OCI-LY3 (cell line): ENCODE results near the gene DNAJC6.

Experiments used
- H2AFZ ChIP-seq: fragments of 200-600, 300-600 bp; shearing (Covaris generic); 2 replicates; pipeline ENCODE4 v1.6.0; 2014; ENCODE audit warnings: antibody characterized with exemption, low read depth, low read length
- H3K27ac ChIP-seq: fragments of 200-600, 300-600 bp; sonication (generic); 2 replicates; pipeline ENCODE4 v1.5.1; 2014; ENCODE audit warnings: mild to moderate bottlenecking, low read length, moderate library complexity, mixed read lengths
- H3K27me3 ChIP-seq: fragments of 200-600, 300-600 bp; sonication (generic); 2 replicates; pipeline ENCODE4 v1.6.1; 2014; ENCODE audit warnings: low read depth, low read length, mixed read lengths
- H3K36me3 ChIP-seq: fragments of 200-600, 300-600 bp; sonication (generic); replicated peaks from 2 replicates; pipeline ENCODE3; 2014; ENCODE audit warnings: low read depth, low read length, mixed read lengths
- H3K4me1 ChIP-seq: fragments of 300-600, 200-600 bp; sonication (generic); 2 replicates; pipeline ENCODE4 v1.6.1; 2014; ENCODE audit warnings: low read length, mixed read lengths
- H3K4me2 ChIP-seq: fragments of 200-600, 300-600 bp; sonication (generic); 2 replicates; pipeline ENCODE4 v1.6.1; 2014; ENCODE audit warnings: low read length, mixed read lengths
- H3K4me3 ChIP-seq: fragments of 300-600, 200-600 bp; sonication (generic); 2 replicates; pipeline ENCODE4 v1.5.1; 2014; ENCODE audit warnings: antibody characterized with exemption, mild to moderate bottlenecking, low read length, moderate library complexity
- H3K79me2 ChIP-seq: fragments of 300-600, 200-600 bp; shearing (Covaris generic); 2 replicates; pipeline ENCODE4 v1.6.1; 2014; ENCODE audit warnings: mild to moderate bottlenecking, low read length, mixed read lengths
- H3K9ac ChIP-seq: fragments of 300-600, 200-600 bp; shearing (Covaris generic); 2 replicates; pipeline ENCODE4 v1.6.0; 2014; ENCODE audit warnings: mild to moderate bottlenecking, low read length, moderate library complexity
- H3K9me3 ChIP-seq: fragments of 200-600, 300-600 bp; shearing (Covaris generic); 2 replicates; pipeline ENCODE4 v1.6.1; 2014; ENCODE audit warnings: low read length, mixed read lengths; ENCODE audit not compliant: insufficient read depth
- H4K20me1 ChIP-seq: fragments of 200-600, 300-600 bp; sonication (generic); 2 replicates; pipeline ENCODE4 v1.6.1; 2016; ENCODE audit warnings: low read length, mixed read lengths; ENCODE audit not compliant: insufficient read depth
- CTCF ChIP-seq: fragments of 200-600, 300-600 bp; sonication (generic); IDR thresholded peaks from 2 replicates; pipeline ENCODE4 v1.5.1; 2014; ENCODE audit warnings: antibody characterized with exemption, low read length, low read depth
- EZH2phosphoT487 ChIP-seq: fragments of 200-600 bp; shearing (Covaris generic); IDR thresholded peaks from 2 replicates; pipeline ENCODE4 v1.6.1; 2018; ENCODE audit warnings: antibody characterized with exemption, mixed run types, low read depth

The DNAJC6 gene

GRCh38 chr1:65339866-65340468 is 30.6 kb downstream of the DNAJC6 start:
- Histone ChIP-seq H3K36me3 (no peaks in the 10 kb centered on the region), H2AFZ (no peak overlapping the region), H4K20me1 (no peaks in the 10 kb centered on the region), H3K79me2 (no peaks in the 10 kb centered on the region), H3K9ac (no peak overlapping the region), H3K9me3 (no peaks in the 10 kb centered on the region), H3K27me3 (no peaks in the 10 kb centered on the region), H3K27ac (no peak overlapping the region), H3K4me3 (no peak overlapping the region), H3K4me1 (no peaks in the 10 kb centered on the region), H3K4me2 (no peak overlapping the region)
- TF ChIP-seq CTCF (no peak), EZH2phosphoT487 (no peak)

GRCh38 chr1:65341381-65341780 is 32.0 kb downstream of the DNAJC6 start:
- no peaks in the 10 kb centered on the region for H3K27me3 ChIP-seq
- no peaks in the 10 kb centered on the region for H3K79me2 ChIP-seq
- no peaks in the 10 kb centered on the region for H3K36me3 ChIP-seq
- no peak overlapping the region for H3K4me2 ChIP-seq
- no peak overlapping the region for H3K4me3 ChIP-seq
- H3K27ac ChIP-seq = no peak overlapping the region
- H4K20me1 ChIP-seq = no peaks in the 10 kb centered on the region
- no peaks in the 10 kb centered on the region for H3K9me3 ChIP-seq
- TF ChIP-seq CTCF (no peak), EZH2phosphoT487 (no peak)
- no peak overlapping the region for H3K9ac ChIP-seq
- H2AFZ ChIP-seq = no peak overlapping the region
- no peaks in the 10 kb centered on the region for H3K4me1 ChIP-seq

GRCh38 chr1:65343286-65343685 is 33.9 kb downstream of the DNAJC6 start:
- TF ChIP-seq CTCF (no peak), EZH2phosphoT487 (no peak)
- no peak overlapping the region for H3K4me2 ChIP-seq
- H3K27me3 ChIP-seq = no peaks in the 10 kb centered on the region

GRCh38 chr1:65344171-65344814 is 35.0 kb downstream of the DNAJC6 start:
- no peaks in the 10 kb centered on the region for H3K79me2 ChIP-seq
- TF ChIP-seq EZH2phosphoT487 = no peak
- no peak for TF ChIP-seq CTCF

More at GRCh38 chr1:65343286-65343685, 33.9 kb downstream of the DNAJC6 start:
- H3K9ac ChIP-seq = no peak overlapping the region
- H3K9me3 ChIP-seq = no peaks in the 10 kb centered on the region
- no peak overlapping the region for H2AFZ ChIP-seq
- no peaks in the 10 kb centered on the region for H3K79me2 ChIP-seq
- no peaks in the 10 kb centered on the region for H3K4me1 ChIP-seq
- no peak overlapping the region for H3K4me3 ChIP-seq
- H4K20me1 ChIP-seq = no peaks in the 10 kb centered on the region
- H3K27ac ChIP-seq = no peak overlapping the region
- H3K36me3 ChIP-seq = no peaks in the 10 kb centered on the region

More at GRCh38 chr1:65344171-65344814, 35.0 kb downstream of the DNAJC6 start:
- no peak overlapping the region for H3K4me2 ChIP-seq
- H4K20me1 ChIP-seq = no peaks in the 10 kb centered on the region
- H3K9ac ChIP-seq = no peak overlapping the region
- no peak overlapping the region for H3K4me3 ChIP-seq
- no peak overlapping the region for H2AFZ ChIP-seq
- no peak overlapping the region for H3K27ac ChIP-seq
- H3K4me1 ChIP-seq = no peaks in the 10 kb centered on the region
- H3K36me3 ChIP-seq = no peaks in the 10 kb centered on the region
- H3K27me3 ChIP-seq = no peaks in the 10 kb centered on the region
- no peaks in the 10 kb centered on the region for H3K9me3 ChIP-seq
